Thyroid gland (tissue), 4 donors: ENCODE measurements around the gene ARID4B. TPM values are rescaled to one million over a fixed set of nuclear protein-coding genes. Genes with fewer than 3 reads are reported as not detected.

Source experiments
- DNase-seq, 2 donors: peaks; one replicate each; pipeline ENCODE4 v3.0.0-alpha.2; 2019
- H3K27ac ChIP-seq, 3 donors: fragments of 200-600 bp; sonication (generic); 1 replicate in 2 of 3; 2 replicates in 1 of 3; pipeline ENCODE4 v1.5.1; 2016 to 2019; ENCODE audit warnings: mild to moderate bottlenecking in 1 of 3, moderate library complexity in 1 of 3
- H3K27me3 ChIP-seq: fragments of 200-600 bp; sonication (generic); one replicate; pipeline ENCODE4 v1.5.1; 2019
- H3K36me3 ChIP-seq, 2 donors: fragments of 200-600 bp; sonication (generic); one replicate each; pipeline ENCODE4 v1.5.1; 2016 to 2019
- H3K4me1 ChIP-seq, 2 donors: fragments of 200-600 bp; sonication (generic); one replicate each; pipeline ENCODE4 v1.5.1; 2017 to 2019
- H3K4me3 ChIP-seq, 3 donors: fragments of 200-600 bp; sonication (generic); replicated peaks in 1 of 3; 1 replicate in 2 of 3; 2 replicates in 1 of 3; pipeline ENCODE4 v1.5.1; 2016; ENCODE audit warnings: mild to moderate bottlenecking in 1 of 3
- H3K9me3 ChIP-seq: fragments of 200-600 bp; sonication (generic); one replicate; pipeline ENCODE4 v1.5.1; 2017
- POLR2A ChIP-seq, 2 donors: fragments of 450-650 bp; IDR thresholded peaks; one replicate each; pipeline ENCODE4 v1.6.1; 2017; ENCODE audit warnings: antibody characterized with exemption in 2 of 2, mild to moderate bottlenecking in 2 of 2, moderate library complexity in 1 of 2
- WGBS, 2 donors: methylation state at CpG; one replicate each; pipeline ENCODE4 v1.1.5; 2017; 5-methylcytosine and 5-hydroxymethylcytosine counted together
- intact Hi-C: fragments of 100-400 bp; cut with DNase I; formaldehyde crosslinking; loops from one replicate; pipeline ENCODE4 v1.15.1; 2023
- total RNA-seq, 4 donors: library from RNA; depleted of rRNA; stranded (reverse); fragments of >200 nt; gene quantifications; one replicate each; pipeline ENCODE4 v1.2.3, GENCODE V29; 2016
- TF ChIP-seq, protein P1 (sequence below), 6 experiments: fragments of 200-600 bp in 3 of 6; fragments of 450-650 bp in 3 of 6; sonication (generic) in 3 of 6; IDR thresholded peaks; one replicate each; pipeline ENCODE4 v1.5.1; 2016 to 2019; ENCODE audit warnings: antibody characterized with exemption in 6 of 6, mild to moderate bottlenecking in 2 of 6, inconsistent platforms in 1 of 6, moderate library complexity in 1 of 6

The ARID4B gene
- total RNA-seq, 4 donors from 2014 or later, result 49.0 to 65.4 (median 52.5) TPM

DNA sequence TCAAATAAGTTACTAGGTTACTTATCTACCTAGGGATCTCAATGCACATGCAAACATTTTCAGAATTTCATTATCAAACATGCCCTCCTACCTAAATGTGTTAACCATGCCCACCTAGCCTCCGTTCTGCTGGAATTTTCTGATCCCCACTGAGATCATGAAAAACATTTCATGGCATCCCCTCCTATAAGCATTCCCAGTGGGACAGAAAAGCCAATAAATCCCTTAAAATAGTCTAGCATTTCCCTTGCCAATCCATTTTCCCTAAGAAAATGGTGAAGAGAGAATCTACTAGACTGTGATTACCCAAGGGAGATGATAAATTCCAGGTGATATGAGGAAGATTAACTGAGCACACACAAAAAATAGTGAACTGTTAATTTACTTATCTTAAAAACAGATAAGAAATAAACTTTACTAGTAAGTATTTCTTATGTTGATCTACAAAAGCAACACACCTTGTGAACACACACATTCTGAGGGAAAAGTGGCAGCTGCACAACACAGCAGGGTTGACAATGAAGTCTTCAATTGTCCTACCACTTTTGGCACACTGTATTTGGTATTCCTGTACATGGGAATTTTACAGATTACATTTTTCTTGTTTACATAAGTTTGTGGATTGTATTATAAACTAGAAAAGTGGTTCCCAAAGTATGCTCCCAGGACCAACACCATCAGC is 49.6 kb downstream of the ARID4B start:
- TF ChIP-seq, protein P1, sequence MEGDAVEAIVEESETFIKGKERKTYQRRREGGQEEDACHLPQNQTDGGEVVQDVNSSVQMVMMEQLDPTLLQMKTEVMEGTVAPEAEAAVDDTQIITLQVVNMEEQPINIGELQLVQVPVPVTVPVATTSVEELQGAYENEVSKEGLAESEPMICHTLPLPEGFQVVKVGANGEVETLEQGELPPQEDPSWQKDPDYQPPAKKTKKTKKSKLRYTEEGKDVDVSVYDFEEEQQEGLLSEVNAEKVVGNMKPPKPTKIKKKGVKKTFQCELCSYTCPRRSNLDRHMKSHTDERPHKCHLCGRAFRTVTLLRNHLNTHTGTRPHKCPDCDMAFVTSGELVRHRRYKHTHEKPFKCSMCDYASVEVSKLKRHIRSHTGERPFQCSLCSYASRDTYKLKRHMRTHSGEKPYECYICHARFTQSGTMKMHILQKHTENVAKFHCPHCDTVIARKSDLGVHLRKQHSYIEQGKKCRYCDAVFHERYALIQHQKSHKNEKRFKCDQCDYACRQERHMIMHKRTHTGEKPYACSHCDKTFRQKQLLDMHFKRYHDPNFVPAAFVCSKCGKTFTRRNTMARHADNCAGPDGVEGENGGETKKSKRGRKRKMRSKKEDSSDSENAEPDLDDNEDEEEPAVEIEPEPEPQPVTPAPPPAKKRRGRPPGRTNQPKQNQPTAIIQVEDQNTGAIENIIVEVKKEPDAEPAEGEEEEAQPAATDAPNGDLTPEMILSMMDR (IDR thresholded peaks at IDR 0.05), result no peak
- TF ChIP-seq POLR2A (IDR thresholded peaks at IDR 0.05), result no peak
- peaks cover 0 to 16% of the 10 kb centered on the region in 2 donors for H3K4me1 ChIP-seq
- H3K36me3 ChIP-seq, result no peaks in the 10 kb centered on the region
- H3K4me3 ChIP-seq, result no peak overlapping the region
- intact Hi-C loops, result no loop called here
- H3K27ac ChIP-seq, result no peak overlapping the region
- no peaks in the 10 kb centered on the region for H3K9me3 ChIP-seq
- WGBS, 2 donors, result 92% methylated on average over 1 of the region's 1 CpG
- DNase-seq, result no peak
- H3K27me3 ChIP-seq, result no peaks in the 10 kb centered on the region

DNA sequence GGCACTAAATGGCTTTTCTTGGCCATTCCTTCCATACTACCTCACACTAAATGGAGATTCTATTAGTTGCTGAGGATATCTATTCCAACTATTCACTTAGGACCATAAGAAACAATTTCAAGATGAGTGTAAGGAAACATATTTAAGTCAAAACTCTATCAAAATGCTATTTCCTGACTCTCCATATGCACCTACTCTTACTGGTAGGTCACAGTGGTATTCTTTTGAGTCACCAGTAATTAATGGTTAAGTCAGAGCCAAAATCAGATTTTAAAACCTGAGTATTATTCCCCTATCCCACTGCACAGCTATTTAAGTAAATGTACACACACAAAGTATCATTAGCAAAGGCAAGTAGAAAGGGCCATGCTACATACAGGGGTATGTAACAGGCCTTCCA is 50.3 kb downstream of the ARID4B start:
- DNase-seq, result no peak
- H3K4me3 ChIP-seq, result no peak overlapping the region

DNA sequence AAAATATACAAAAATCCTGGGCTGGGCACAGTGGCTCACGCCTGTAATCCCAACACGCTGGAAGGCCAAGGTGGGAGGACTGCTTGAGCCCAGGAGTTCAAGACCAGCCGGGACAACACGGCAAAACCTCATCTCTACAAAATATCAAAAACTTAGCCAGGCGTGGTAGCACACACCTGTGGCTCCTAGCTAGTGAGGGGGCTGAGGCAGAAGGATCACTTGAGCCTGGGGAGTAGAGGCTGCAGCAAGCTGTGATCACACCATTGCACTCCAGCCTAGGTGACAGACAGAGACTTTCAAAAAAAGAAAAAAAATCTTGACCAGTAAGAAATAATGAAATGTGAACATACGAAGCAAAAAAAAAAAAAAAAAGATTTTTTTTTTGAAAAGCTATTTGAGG is 52.1 kb downstream of the ARID4B start:
- no peak overlapping the region for H3K27ac ChIP-seq
- H3K4me1 ChIP-seq, result peaks cover 5 to 21% of the 10 kb centered on the region in 2 donors

More for the DNA sequence above, 50.3 kb downstream of the ARID4B start:
- Histone ChIP-seq H3K4me1 (peaks cover 0 to 16% of the 10 kb centered on the region in 2 donors), H3K36me3 (no peaks in the 10 kb centered on the region), H3K27me3 (no peaks in the 10 kb centered on the region), H3K9me3 (no peaks in the 10 kb centered on the region), H3K27ac (no peak overlapping the region)
- intact Hi-C loops, result no loop called here
- TF ChIP-seq POLR2A (IDR thresholded peaks at IDR 0.05), result no peak
- TF ChIP-seq, protein P1 (IDR thresholded peaks at IDR 0.05), result no peak

DNA sequence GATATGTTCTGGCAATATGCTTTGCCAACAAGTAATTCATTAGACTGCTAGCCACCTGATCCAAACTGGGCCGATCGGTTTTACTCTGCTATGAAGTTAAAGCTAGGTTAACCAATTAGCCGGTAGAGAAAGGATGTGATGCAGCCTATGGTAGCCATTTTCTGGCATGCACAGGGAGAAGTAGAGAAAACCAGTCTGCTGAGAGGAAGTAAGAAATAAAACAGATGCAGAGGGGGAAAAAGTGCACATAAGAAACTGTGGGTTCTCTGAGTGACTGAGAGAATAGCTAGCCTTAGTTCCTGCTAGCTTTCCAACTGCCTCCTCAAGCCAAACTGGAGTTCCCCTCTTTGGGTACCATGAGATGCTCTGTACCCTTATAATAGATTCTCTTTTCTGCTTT is 52.8 kb downstream of the ARID4B start:
- peaks cover 11 to 25% of the 10 kb centered on the region in 2 donors for H3K4me1 ChIP-seq
- no peak for DNase-seq
- no peaks in the 10 kb centered on the region for H3K27me3 ChIP-seq
- intact Hi-C loops, result no loop called here
- no peak overlapping the region for H3K27ac ChIP-seq
- no peaks in the 10 kb centered on the region for H3K9me3 ChIP-seq
- no peaks in the 10 kb centered on the region for H3K36me3 ChIP-seq
- 77% methylated on average over 3 of the region's 3 CpGs for WGBS, 2 donors
- TF ChIP-seq, protein P1 (IDR thresholded peaks at IDR 0.05), result no peak
- no peak for TF ChIP-seq POLR2A (IDR thresholded peaks at IDR 0.05)
- H3K4me3 ChIP-seq, result no peak overlapping the region

More for the DNA sequence above, 52.1 kb downstream of the ARID4B start:
- WGBS, 2 donors, result 81 to 87% methylated on average over 6 of the region's 6 CpGs
- Histone ChIP-seq H3K27me3 (no peaks in the 10 kb centered on the region), H3K36me3 (no peaks in the 10 kb centered on the region), H3K4me3 (no peak overlapping the region), H3K9me3 (no peaks in the 10 kb centered on the region)
- DNase-seq, result no peak
- intact Hi-C loops, result no loop called here
- TF ChIP-seq, protein P1 (IDR thresholded peaks at IDR 0.05), result no peak
- no peak for TF ChIP-seq POLR2A (IDR thresholded peaks at IDR 0.05)

DNA sequence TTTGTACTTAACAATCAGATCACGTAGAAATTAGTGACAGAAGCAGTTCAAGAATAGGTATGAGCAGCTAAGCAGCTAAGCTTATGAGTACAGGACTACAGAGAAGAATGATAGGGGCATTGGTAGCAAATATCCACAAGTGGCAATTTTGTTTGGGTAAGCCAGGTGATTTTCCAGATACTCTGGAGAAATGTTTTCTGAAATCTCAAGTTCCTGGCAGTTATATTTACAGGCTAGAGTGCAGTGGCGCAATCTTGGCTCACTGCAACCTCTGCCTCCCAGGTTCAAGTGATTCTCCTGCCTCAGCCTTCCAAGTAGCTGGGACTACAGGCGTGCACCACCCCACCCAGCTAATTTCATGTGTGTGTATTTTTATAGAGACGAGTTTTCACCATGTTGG is 55.1 kb downstream of the ARID4B start:
- intact Hi-C loops, result no loop called here
- no peaks in the 10 kb centered on the region for H3K9me3 ChIP-seq
- no peak overlapping the region for H3K4me3 ChIP-seq
- no peaks in the 10 kb centered on the region for H3K27me3 ChIP-seq
- peaks cover 13 to 14% of the 10 kb centered on the region in 2 donors for H3K4me1 ChIP-seq
- peak; percentile 26 to 36 for DNase-seq
- TF ChIP-seq, protein P1 (IDR thresholded peaks at IDR 0.05), result no peak
- TF ChIP-seq POLR2A (IDR thresholded peaks at IDR 0.05), result no peak
- H3K36me3 ChIP-seq, result no peaks in the 10 kb centered on the region
- no peak overlapping the region for H3K27ac ChIP-seq
- WGBS, 2 donors, result 64 to 65% methylated on average over 4 of the region's 4 CpGs
